Neutrophil (primary cell): ENCODE measurements around the gene RRBP1.

Source experiments
- H3K27ac ChIP-seq: fragments of 200-600 bp; sonication (generic); 2 replicates; pipeline ENCODE4 v1.5.1; 2016; ENCODE audit warnings: mild to moderate bottlenecking, moderate library complexity
- H3K27me3 ChIP-seq: fragments of 200-600 bp; sonication (generic); 2 replicates; pipeline ENCODE4 v1.6.0; 2016; ENCODE audit warnings: mild to moderate bottlenecking
- H3K36me3 ChIP-seq: fragments of 200-600 bp; sonication (generic); 2 replicates; pipeline ENCODE4 v1.5.1; 2017
- H3K4me1 ChIP-seq, 2 experiments: fragments of 200-600 bp in 1 of 2; sonication (generic) in 1 of 2; 1 replicate in 1 of 2; 2 replicates in 1 of 2; pipeline versions ENCODE4 v1.5.1 to v1.6.1; 2013 to 2016; ENCODE audit warnings: low read depth in 1 of 2, low read length in 1 of 2, mild to moderate bottlenecking in 1 of 2, moderate library complexity in 1 of 2; ENCODE audit not compliant: control insufficient read depth in 1 of 2, insufficient read depth in 1 of 2
- H3K4me3 ChIP-seq, 2 experiments: fragments of 200-600 bp in 1 of 2; sonication (generic) in 1 of 2; 1 replicate in 1 of 2; 2 replicates in 1 of 2; pipeline ENCODE4 v1.5.1; 2013 to 2016; ENCODE audit warnings: low read depth in 1 of 2, low read length in 1 of 2, mild to moderate bottlenecking in 1 of 2, moderate library complexity in 1 of 2
- H3K9me3 ChIP-seq: fragments of 200-600 bp; sonication (generic); 2 replicates; pipeline ENCODE4 v1.5.1; 2016
- TF ChIP-seq, protein P1 (sequence below): fragments of 200-600 bp; sonication (generic); IDR thresholded peaks from 2 replicates; pipeline ENCODE4 v1.5.1; 2016; ENCODE audit warnings: antibody characterized with exemption

RRBP1 gene

DNA sequence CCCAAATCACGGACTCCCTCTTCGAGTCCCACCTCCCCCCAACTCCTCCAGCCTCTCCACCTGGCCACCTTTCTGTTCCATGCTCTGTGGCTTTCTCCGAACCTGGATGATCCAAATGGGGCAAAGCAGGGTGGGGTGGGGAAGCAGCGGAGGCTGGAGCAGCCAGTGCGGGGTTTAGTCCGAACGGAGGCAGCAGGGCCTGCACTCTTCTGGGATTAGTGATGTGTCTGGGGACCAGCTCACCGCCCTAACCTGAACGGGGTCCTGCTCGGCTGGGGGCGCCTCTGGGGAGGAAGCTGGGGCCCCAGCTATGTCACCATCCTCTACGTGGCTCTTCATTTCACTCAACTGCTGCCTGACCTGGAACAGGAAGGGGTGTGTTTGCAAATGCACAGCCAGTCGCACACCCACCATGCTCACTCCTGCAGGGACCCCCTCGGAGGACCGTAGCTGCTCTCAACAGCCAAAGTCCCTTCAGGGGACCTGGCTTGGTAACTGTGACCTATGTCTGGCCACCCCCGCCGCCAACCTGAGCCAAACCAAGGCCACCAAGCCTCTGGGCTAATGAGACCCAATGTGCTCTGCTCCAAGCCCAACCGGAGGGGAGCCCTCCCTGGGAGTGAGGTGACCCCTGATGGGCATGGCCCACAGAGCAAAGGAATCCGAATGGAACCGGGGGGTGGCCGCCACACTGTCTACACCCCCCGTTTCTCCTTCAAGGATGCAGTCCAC lies 65.4 kb downstream of the RRBP1 start:
- no peaks in the 10 kb centered on the region for H3K9me3 ChIP-seq
- H3K36me3 ChIP-seq = peaks cover 76% of the 10 kb centered on the region
- H3K27ac ChIP-seq = peak overlapping the region; percentile 58
- no peaks in the 10 kb centered on the region for H3K27me3 ChIP-seq
- H3K4me1 ChIP-seq = peaks cover 24% of the 10 kb centered on the region in 2 experiments
- no peak overlapping the region for H3K4me3 ChIP-seq
- TF ChIP-seq, protein P1, sequence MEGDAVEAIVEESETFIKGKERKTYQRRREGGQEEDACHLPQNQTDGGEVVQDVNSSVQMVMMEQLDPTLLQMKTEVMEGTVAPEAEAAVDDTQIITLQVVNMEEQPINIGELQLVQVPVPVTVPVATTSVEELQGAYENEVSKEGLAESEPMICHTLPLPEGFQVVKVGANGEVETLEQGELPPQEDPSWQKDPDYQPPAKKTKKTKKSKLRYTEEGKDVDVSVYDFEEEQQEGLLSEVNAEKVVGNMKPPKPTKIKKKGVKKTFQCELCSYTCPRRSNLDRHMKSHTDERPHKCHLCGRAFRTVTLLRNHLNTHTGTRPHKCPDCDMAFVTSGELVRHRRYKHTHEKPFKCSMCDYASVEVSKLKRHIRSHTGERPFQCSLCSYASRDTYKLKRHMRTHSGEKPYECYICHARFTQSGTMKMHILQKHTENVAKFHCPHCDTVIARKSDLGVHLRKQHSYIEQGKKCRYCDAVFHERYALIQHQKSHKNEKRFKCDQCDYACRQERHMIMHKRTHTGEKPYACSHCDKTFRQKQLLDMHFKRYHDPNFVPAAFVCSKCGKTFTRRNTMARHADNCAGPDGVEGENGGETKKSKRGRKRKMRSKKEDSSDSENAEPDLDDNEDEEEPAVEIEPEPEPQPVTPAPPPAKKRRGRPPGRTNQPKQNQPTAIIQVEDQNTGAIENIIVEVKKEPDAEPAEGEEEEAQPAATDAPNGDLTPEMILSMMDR = no peak

DNA sequence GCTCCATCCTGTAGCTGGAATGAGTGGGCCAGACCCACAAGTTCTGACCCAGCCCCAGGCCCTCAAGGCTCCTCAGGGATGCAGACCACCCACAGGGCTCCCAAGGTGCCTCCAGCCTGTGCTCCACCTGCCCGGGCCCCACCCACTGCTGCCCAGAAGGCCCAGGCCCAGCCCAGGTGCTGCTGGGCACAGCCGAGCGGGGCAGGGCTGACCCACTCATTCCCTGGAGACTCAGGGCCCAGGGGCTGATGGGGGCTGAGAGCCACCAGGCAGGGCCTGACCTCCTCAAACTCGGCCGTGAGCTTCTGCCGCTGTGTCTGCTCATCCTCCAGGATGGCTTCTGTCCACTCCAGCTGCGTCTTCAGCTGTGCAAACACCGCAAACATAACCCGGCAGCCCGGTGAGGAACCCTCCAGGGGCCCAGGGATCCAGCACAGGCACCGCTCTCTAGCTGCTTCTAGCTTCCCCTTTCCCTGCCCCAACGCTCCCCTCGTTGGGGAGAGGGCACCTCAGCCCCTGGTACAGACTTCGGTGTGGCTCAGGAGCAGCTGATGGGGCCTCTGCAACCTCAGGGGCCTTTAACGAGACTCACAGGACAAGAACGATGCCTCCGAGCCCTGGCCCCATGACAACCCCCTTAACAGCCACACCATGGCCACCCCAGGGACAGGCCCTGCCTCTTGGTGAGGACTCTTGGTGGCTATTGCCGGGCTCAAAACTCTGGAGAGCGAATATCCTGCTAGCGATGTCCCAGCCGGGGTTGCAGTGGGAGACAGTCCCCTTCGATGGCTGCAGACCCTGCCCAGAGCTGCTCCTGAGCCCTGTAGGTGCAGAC lies 66.2 kb downstream of the RRBP1 start:
- TF ChIP-seq, protein P1 = no peak
- Histone ChIP-seq H3K4me1 (peaks cover 25% of the 10 kb centered on the region in 2 experiments), H3K27ac (peak overlapping the region; percentile 58), H3K4me3 (no peak overlapping the region), H3K9me3 (no peaks in the 10 kb centered on the region), H3K27me3 (no peaks in the 10 kb centered on the region), H3K36me3 (peaks cover 68% of the 10 kb centered on the region)

DNA sequence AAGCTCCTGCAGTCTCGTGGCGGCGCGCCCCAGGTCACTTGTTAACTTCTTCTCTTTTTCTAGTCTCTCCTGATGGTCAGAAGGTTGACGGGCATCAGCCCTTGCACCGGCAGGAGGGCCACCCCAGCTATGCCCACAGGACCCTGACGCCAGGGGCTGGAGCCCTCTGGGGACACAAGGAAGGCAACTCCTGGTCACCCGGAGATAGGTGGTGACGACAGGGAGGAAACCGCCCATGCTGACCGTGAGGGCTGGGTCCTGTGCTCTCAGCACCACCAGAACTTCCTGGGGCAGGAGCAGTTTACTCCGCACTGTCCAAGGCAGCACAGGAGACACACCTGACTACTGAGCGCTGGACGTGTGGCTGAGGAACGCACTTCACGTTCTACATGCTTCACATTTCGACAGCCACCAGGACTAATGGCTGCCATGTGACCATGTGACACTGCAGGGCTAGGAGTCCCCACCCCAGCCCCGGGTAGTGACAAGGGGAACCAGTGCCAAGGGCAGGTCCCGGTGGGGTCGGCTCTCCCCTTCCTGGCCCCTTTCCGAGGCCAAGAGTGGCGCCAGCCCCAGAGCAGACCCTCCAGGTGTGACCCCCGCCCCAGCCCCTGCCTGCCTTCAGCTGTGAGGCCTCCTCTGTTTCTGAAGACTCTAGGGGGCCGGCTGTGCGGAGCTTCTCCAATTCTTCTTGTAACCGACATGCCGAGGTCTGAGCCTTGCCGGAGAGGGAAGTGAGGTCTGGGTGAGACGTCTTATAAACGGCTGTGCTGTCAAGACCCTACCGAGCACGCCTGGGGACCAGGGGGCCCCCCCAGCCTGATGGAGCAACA lies 67.0 kb downstream of the RRBP1 start:
- peaks cover 60% of the 10 kb centered on the region for H3K36me3 ChIP-seq

DNA sequence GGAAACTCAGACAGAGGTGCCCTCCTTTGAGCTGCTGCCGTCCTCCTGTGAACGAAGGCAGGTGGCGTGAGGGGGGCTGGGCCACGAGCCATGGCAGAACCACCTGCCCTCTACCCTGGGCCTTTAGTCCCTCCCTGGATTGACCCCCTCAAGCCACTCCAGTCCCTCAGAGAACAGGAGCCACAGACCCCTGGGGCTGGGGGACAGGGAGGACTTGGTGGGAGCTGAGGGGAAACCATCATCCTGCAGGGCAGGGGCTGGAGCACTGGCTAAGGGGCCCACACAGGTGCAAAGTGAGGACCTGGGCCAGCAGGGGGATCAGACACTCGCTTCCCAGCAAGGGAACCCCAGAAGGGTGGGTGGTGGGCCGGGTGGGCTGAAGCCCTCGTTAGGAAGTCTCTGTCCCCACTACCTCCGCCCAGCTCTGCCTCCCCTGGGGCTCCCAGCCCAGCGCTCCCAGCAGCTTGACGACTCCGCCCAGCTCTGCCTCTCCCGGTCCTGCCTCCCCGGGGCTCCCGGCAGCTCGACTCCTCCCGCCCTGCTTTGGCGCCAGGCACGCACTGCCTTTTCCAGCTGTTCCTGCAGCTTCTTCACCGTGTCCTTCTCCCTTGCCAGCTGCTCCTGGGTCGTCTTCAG lies 67.7 kb downstream of the RRBP1 start:
- TF ChIP-seq, protein P1 = no peak

More for the DNA sequence above, 67.0 kb downstream of the RRBP1 start:
- peak overlapping the region; percentile 58 for H3K27ac ChIP-seq
- peaks cover 28 to 31% of the 10 kb centered on the region in 2 experiments for H3K4me1 ChIP-seq
- H3K4me3 ChIP-seq = no peak overlapping the region
- H3K9me3 ChIP-seq = no peaks in the 10 kb centered on the region
- H3K27me3 ChIP-seq = no peaks in the 10 kb centered on the region
- TF ChIP-seq, protein P1 = no peak

More for the DNA sequence above, 67.7 kb downstream of the RRBP1 start:
- peaks cover 52% of the 10 kb centered on the region for H3K36me3 ChIP-seq
- H3K4me3 ChIP-seq = no peak overlapping the region
- no peaks in the 10 kb centered on the region for H3K27me3 ChIP-seq
- no peaks in the 10 kb centered on the region for H3K9me3 ChIP-seq
- H3K27ac ChIP-seq = no peak overlapping the region
- H3K4me1 ChIP-seq = peaks cover 28 to 31% of the 10 kb centered on the region in 2 experiments
